Nephron progenitor cell (in vitro differentiated cells): ENCODE measurements around the gene DNAJB4.

Source experiments
- DNase-seq: peaks from one replicate; pipeline ENCODE4 v3.0.0; 2021
- H3K27ac Mint-ChIP-seq: 2 replicates; pipeline ENCODE4 v1.8.0; 2021; ENCODE audit warnings: mild to moderate bottlenecking, moderate library complexity, mixed read lengths
- H3K27me3 Mint-ChIP-seq: 2 replicates; pipeline ENCODE4 v1.8.0; 2021; ENCODE audit warnings: mild to moderate bottlenecking, low read depth, mixed read lengths; ENCODE audit not compliant: poor library complexity
- H3K36me3 Mint-ChIP-seq: 2 replicates; pipeline ENCODE4 v1.8.0; 2021; ENCODE audit warnings: low read depth, mixed read lengths
- H3K4me1 Mint-ChIP-seq: 2 replicates; pipeline ENCODE4 v1.8.0; 2021; ENCODE audit warnings: mixed read lengths
- H3K4me3 Mint-ChIP-seq: 2 replicates; pipeline ENCODE4 v1.8.0; 2021; ENCODE audit warnings: mild to moderate bottlenecking, moderate library complexity, mixed read lengths
- H3K9me3 Mint-ChIP-seq: 2 replicates; pipeline ENCODE4 v1.8.0; 2021; ENCODE audit warnings: mild to moderate bottlenecking, moderate library complexity, mixed read lengths
- TF ChIP-seq, protein P1 (sequence below): fragments of 200-600 bp; sonication (generic); IDR thresholded peaks from 2 replicates; pipeline ENCODE4 v1.5.0; 2021; ENCODE audit warnings: antibody characterized with exemption

The DNAJB4 gene

GRCh38 chr1:77984629-77985028 lies 20.1 kb upstream of the DNAJB4 start:
- no peak overlapping the region for H3K27ac Mint-ChIP-seq
- H3K4me1 Mint-ChIP-seq, result peaks cover 62% of the 10 kb centered on the region
- peaks cover 44% of the 10 kb centered on the region for H3K36me3 Mint-ChIP-seq
- no peak for DNase-seq
- H3K9me3 Mint-ChIP-seq, result no peaks in the 10 kb centered on the region
- no peaks in the 10 kb centered on the region for H3K27me3 Mint-ChIP-seq
- no peak overlapping the region for H3K4me3 Mint-ChIP-seq
- TF ChIP-seq, protein P1, sequence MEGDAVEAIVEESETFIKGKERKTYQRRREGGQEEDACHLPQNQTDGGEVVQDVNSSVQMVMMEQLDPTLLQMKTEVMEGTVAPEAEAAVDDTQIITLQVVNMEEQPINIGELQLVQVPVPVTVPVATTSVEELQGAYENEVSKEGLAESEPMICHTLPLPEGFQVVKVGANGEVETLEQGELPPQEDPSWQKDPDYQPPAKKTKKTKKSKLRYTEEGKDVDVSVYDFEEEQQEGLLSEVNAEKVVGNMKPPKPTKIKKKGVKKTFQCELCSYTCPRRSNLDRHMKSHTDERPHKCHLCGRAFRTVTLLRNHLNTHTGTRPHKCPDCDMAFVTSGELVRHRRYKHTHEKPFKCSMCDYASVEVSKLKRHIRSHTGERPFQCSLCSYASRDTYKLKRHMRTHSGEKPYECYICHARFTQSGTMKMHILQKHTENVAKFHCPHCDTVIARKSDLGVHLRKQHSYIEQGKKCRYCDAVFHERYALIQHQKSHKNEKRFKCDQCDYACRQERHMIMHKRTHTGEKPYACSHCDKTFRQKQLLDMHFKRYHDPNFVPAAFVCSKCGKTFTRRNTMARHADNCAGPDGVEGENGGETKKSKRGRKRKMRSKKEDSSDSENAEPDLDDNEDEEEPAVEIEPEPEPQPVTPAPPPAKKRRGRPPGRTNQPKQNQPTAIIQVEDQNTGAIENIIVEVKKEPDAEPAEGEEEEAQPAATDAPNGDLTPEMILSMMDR, result no peak

DNA sequence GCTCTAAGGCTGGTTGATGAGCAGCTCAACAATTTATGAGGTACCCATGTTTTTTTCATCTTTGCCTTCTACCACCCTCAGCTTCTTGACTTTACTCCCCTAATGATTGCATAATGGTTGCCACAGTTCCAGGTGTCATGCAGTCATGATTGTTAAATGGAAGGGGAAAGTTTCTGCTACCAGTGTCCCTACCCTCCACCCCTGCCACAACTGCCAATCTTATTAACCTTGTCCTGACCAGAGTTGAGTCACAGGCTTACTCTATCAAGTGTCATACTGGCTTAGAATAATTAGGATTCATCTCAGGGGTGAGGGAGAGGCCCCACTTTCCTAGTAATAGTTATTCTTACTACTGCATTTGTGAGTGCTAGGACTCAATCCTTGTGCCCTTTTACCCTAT lies 17.9 kb upstream of the DNAJB4 start:
- TF ChIP-seq, protein P1, result no peak
- peaks cover 53% of the 10 kb centered on the region for H3K36me3 Mint-ChIP-seq
- H3K27me3 Mint-ChIP-seq, result no peaks in the 10 kb centered on the region
- no peak overlapping the region for H3K27ac Mint-ChIP-seq
- DNase-seq, result no peak
- H3K9me3 Mint-ChIP-seq, result no peaks in the 10 kb centered on the region
- no peak overlapping the region for H3K4me3 Mint-ChIP-seq
- peaks cover 49% of the 10 kb centered on the region for H3K4me1 Mint-ChIP-seq

DNA sequence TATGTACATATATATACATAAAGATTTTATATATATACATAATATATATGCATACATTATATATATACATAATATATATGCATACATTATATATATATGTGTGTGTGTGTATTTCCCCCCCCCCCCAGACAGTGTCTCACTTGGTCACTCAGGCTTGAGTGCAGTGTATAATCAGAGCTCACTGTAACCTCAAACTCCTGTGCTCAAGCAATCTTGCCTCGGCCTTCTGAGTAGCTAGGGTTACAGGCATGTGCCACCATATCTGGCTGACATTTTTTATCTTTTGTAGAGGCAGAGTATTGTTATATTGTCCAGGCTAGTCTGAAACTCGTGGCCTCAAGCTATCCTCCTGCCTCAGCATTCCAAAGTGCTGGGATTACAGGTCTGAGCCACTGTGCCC lies 16.8 kb upstream of the DNAJB4 start:
- Mint-ChIP-seq H3K4me3 (no peak overlapping the region), H3K36me3 (peaks cover 60% of the 10 kb centered on the region), H3K27ac (no peak overlapping the region), H3K27me3 (no peaks in the 10 kb centered on the region), H3K9me3 (no peaks in the 10 kb centered on the region), H3K4me1 (peaks cover 45% of the 10 kb centered on the region)
- DNase-seq, result no peak
- TF ChIP-seq, protein P1, result no peak

DNA sequence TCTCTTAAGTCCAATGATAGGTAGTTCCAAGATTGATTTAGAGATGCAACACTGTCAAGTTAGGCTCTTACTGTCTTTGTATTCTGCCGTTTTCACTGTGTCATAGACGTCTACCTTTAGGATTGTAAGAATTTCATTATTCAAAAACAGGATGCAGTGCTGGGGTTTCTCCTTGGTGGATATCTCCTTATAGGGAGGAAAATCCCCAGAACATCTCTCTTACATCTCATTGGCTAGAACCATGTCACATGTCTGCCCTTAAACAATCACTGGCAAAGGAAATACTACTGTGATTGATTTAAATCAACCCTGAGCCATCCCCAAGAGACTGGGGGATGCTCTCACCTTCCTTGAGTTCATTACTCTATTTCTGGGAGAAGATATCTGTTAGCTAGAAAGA lies 15.0 kb upstream of the DNAJB4 start:
- DNase-seq, result no peak
- H3K4me1 Mint-ChIP-seq, result peaks cover 27% of the 10 kb centered on the region
- H3K4me3 Mint-ChIP-seq, result no peak overlapping the region
- H3K36me3 Mint-ChIP-seq, result peaks cover 62% of the 10 kb centered on the region
- H3K27ac Mint-ChIP-seq, result no peak overlapping the region
- H3K27me3 Mint-ChIP-seq, result no peaks in the 10 kb centered on the region
- no peaks in the 10 kb centered on the region for H3K9me3 Mint-ChIP-seq
- TF ChIP-seq, protein P1, result no peak

DNA sequence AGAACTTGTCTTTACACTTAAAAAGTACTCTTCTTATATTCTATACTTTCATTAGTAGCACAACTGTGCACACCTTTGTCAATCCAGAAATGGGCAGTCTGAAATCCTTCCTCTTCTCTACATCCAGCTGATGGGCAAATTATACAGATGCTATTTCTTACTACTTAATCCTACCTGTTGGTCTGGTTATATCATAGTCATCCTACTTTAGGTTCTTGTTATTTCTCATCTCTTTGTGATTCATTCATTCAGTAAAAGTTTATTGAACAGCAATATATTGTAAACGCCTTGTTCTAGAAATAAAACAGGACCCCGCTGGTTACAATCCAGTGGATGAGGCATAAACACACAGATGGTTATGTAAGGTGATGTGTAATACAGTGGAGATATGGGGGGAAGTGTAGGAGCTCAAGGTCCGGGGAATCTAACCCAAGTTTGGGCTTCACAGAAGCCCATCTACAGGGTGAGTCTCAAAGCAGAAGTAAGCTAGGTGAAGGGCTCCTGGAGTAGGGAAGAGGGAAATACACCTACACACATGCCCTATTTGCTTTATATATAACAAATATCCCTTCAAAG lies 14.0 kb upstream of the DNAJB4 start:
- Mint-ChIP-seq H3K9me3 (no peaks in the 10 kb centered on the region), H3K27me3 (no peaks in the 10 kb centered on the region), H3K27ac (no peak overlapping the region), H3K36me3 (peaks cover 67% of the 10 kb centered on the region), H3K4me1 (peaks cover 23% of the 10 kb centered on the region), H3K4me3 (no peak overlapping the region)
- no peak for DNase-seq
- TF ChIP-seq, protein P1, result no peak

GRCh38 chr1:77991638-77992037 lies 13.1 kb upstream of the DNAJB4 start:
- no peak for DNase-seq
- Mint-ChIP-seq H3K27me3 (no peaks in the 10 kb centered on the region), H3K4me3 (no peak overlapping the region), H3K27ac (no peak overlapping the region), H3K4me1 (peaks cover 14% of the 10 kb centered on the region), H3K36me3 (peaks cover 68% of the 10 kb centered on the region), H3K9me3 (no peaks in the 10 kb centered on the region)
- TF ChIP-seq, protein P1, result no peak
